ENCODE data around the gene S100A12.

GRCh38 chr1:153396461-153396860 lies 21.0 kb upstream of the S100A12 start:
- TF ChIP-seq EZH2phosphoT487 (IDR thresholded peaks at IDR 0.05; ENCODE audit: borderline replicate concordance, low read depth, low read length): no peak
- TF ChIP-seq CTCF (conservative IDR thresholded peaks at IDR 0.05; ENCODE audit: low read length): no peak

Data from OCI-LY7 (cell line).